Midbrain (tissue), 1 donor: Measurements from ENCODE around the gene C9orf85.
"Not testable (repeated sequence)": the region's sequence is repeated elsewhere in the genome, so short reads cannot be mapped to it uniquely, and the experiment has no call there.

Experiments
- DNase-seq: peaks from one replicate; lab custom pipeline; 2025; lab: John Stamatoyannopoulos, UW

The C9orf85 gene, protein sequence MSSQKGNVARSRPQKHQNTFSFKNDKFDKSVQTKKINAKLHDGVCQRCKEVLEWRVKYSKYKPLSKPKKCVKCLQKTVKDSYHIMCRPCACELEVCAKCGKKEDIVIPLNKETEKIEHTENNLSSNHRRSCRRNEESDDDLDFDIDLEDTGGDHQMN

DNA sequence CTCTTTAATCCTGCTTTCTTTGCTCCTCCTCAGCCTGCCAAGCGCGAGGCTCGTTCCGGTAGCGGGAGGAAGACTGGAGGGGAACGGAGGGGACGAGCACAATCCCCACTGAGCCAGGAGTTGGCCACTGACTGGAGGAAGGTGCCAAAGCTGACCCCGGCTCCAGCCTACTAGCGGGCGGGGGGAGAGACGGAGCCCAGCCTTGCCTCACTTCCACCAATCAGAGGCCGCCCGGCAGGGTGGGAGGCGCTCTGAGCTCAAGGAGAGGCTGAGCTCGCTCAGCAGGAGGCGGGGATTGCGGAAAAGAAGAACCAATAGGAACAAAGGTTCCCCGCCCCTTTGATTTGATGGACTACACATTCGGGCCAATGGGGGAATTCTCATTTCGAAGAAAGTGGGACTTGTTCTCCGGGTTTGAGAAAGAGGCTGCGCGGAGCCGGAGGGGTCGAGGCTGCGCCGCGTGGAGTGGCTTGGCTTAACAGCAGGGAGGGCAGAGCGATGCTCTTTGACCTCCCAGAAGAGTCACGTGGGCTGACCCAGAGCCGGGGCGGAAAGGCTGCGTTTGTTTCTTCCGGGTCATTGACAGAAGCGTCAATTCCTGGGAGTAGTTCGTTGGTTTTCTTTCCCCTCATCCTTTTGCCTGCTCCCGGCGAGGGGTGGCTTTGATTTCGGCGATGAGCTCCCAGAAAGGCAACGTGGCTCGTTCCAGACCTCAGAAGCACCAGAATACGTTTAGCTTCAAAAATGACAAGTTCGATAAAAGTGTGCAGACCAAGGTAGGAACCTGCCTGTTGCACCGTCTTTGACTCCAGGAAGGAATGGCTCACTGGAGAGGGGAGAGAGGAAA lies at the start of gene C9orf85, which contains the start of gene ABHD17B:
TSS of gene C9orf85 (plus strand) at position 579 of the 847 bp plus-strand sequence. CDS start at position 675, 96 bp downstream.
TSS of gene ABHD17B (minus strand) at position 133 of the 847 bp plus-strand sequence. CDS start 36,113 bp downstream, outside the sequence.
- DNase-seq, result peak; percentile 100

DNA sequence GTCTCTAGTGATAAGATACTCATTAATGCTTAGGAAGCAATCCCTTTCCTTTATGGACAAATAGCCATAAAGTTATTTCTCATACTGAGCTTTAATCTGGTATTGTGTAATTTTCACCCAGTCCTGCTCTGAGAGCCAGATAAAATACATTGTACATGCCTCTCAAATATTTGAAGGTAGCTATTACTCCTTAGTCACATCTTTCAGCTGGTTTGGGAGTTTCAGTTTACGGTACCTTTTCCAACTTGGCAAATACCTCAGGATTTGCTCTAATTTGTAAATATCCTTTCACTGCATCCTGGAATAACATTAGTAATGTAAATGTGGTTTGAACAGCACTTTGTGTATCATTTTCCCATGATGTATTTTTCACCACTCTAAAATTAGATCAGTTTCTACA lies 47.8 kb upstream of the C9orf85 start:
- no peak for DNase-seq

DNA sequence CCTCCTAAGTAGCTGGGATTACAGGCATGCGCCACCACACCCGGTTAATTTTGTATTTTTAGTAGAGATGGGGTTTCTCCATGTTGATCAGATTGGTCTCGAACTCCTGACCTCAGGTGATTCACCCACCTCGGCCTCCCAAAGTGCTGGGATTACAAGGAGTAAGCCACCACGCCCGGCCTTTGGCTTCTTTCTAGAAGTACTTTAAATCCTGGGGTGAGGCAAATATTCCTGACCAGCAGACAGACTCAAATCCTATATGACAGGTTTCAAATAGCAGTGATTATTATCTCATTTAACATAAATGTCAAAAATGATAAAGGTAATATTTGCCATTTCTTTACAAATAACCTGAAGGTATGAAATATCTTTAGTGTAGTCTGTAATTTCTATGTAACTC lies 36.1 kb upstream of the C9orf85 start:
- DNase-seq, result no peak

DNA sequence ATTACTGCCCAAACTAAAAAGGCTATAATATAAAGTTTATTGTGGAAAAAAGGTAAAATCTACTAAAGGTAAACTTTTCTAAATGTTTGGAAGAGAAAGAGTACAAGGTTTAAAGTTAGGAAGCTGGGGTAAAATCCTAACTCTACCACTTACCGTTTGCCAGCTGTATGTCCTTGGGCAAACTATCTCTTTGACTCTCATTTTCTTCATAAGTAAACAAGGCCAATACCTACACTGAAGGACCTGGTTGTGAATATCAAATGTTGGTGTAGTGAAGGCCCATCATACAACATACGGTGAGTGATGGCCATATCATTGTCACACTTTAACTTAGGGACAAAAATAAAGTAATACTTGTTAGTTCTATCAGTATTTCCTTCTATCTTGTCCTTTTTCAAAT lies 35.3 kb upstream of the C9orf85 start:
- no peak for DNase-seq

DNA sequence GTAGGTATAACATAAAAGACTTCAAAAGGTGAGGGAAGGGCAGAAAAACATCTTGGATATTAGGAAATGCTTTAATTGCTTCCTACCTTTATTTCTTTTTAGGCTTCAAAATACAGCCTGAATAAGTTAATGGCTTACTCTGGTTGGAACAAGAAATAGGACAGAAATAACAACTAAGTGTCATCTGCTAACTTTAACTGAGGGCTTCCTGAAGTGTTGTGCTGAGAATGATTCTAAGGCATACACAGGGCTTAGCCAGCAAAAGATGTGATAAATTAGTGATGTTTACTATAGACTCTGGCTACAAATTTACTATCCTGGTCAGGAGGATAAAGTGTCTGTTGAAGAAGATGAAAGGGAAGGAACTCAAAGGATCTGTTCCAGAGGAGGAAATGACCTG lies 34.6 kb upstream of the C9orf85 start:
- no peak for DNase-seq

DNA sequence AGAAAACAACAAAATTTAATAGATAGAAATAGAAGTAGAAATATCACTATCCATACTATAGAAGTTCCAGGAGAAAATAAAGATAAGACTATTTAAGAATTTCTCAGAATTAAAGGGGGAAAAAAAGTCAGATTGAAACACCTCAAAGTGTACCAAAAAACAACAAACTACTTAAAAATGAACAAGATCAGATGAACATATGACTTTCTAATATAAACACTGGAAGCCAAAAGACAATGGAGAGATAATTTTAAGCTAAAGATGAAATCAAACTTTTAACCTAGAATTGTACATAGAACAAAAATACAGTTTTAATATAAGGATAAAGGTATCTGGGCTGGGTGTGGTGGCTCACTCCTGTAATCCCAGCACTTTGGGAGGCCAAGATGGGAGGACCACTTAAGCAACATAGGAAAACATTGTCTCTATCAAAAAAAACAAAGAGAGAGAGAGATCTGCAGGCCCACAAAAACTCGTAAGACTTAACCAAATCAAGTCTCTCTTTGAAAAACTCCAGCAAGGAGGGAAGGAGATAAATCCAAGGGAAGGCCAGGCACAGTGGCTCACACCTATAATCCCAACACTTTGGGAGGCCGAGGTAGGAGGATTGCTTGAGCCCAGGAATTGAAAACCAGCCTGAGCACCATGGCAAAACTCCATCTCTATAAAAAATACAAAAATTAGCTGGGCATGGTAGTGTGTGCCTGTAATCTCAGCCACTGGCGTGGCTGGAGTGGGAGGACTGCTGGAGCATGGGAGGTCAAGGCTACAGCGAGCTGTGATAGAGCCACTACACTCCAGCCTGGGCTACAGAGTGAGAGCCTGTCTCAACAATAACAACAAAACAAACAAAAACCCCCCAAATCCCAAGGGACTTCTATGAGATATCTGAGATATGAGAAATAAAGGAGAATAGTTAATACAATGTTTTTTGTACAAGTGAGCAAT lies 32.8 kb upstream of the C9orf85 start:
- DNase-seq, result no peak

DNA sequence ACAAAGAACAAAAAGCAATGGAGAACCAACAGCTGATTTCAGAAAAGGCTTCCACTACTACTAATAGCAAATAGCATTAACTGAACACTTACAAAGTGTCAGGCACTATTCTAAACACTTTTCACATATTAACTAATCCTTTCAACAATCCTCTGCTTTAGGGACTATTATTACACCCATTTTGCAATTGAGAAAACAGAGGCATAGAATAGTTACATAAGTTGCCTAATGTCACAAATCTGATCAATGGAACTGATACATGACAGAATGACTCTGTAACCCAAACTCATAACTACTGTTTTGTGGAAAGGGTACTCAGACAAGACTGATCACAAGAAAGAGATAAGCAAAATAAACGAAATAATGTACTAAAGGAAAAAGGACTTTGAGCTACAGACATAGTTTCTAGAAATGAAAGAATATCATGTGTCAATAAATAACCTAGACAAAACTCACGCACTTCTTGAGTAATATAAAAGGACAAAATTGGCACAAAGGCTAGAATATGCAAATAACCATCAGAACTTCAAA lies 31.7 kb upstream of the C9orf85 start:
- no peak for DNase-seq

DNA sequence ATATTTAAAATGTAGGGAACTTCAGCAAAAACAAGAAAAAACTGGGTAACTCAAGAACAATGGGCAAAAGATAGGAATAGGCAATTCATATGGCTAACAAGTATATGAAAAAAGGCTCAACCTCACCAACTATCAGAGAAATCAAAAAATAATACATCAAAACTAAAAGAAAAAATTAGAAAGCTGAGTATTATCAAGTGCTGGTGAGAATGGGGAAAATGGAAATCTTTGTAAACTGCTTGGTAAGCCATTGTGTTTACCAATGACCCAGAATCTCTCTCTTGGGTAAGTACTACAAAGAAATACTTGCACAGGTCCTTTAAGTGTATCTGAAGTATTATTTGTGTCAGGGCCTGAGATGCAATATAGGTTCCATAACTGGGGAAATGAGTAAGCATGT lies 27.4 kb upstream of the C9orf85 start:
- no peak for DNase-seq

DNA sequence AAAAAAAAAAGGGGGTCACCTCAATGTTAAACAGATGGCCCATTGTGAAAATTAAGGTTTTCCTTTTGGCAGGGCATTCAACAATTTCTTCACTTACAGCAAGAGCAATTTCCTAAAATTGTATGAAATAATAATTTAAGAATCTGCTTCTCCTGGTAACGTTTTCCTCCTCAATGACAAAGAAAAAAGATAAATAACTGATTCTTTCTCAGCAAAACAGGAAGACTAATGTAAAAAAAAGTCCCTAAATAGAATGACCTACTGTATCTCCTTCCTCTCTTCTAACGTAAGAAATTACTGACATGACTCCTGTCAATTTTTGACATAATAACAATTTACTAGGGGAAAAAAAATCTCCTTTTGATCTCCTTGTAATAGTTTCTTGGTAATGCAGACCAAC lies 26.0 kb upstream of the C9orf85 start:
- DNase-seq, result no peak

DNA sequence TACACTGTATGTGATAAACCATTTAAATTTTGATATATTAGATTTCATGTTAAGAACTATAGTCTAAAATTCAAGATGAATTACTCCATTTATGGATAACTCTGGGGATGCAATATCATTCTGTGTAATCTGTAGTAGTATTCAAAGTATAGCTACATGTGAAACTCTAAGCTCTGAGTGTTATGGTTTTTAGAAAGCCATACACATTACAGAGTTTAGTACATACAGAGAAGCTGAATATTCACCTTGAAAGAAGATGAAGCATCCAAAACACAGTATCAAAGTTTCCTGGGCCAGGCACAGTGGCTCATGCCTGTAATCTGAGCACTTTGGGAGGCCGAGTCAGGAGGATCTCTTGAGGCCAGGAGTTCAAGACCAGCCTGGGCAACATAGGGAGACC lies 25.4 kb upstream of the C9orf85 start:
- DNase-seq, result no peak

DNA sequence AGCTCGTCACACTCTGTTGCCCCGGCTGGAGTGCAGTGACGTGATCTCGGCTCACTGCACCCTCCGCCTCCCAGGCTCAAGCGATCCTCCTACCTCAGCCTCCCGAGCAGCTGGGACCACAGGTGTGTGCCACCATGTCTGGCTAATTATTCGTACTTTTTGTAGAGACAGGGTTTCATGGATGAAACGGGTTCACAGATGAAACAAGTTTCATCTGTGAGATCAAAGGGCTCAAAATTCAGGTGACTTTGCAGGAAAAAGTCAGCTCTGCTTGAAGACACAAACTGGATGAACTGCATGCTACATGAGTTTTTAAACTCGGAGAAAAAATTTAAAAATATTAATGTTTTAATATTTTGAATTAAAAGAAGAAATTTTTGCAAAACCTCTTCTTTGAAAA lies 24.9 kb upstream of the C9orf85 start:
- DNase-seq, result no peak

DNA sequence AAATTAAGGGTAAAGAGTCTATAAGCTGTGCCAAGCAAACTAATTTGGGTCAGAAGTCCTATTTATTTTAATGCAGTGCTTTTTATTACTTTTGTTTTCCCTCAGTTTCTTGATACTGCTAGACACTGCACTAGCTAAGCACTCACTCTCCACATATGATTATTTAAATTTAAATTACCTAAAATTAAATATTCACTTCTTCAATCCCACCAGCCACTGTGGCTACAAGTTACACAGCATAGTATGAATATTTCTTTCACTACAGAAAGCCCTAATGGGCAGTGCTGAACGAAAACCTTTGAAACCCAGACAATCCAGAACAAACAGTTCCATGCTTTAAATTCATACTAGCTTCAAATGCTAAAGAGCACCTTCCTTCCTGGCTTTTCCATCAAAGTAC lies 24.1 kb upstream of the C9orf85 start:
- no peak for DNase-seq

DNA sequence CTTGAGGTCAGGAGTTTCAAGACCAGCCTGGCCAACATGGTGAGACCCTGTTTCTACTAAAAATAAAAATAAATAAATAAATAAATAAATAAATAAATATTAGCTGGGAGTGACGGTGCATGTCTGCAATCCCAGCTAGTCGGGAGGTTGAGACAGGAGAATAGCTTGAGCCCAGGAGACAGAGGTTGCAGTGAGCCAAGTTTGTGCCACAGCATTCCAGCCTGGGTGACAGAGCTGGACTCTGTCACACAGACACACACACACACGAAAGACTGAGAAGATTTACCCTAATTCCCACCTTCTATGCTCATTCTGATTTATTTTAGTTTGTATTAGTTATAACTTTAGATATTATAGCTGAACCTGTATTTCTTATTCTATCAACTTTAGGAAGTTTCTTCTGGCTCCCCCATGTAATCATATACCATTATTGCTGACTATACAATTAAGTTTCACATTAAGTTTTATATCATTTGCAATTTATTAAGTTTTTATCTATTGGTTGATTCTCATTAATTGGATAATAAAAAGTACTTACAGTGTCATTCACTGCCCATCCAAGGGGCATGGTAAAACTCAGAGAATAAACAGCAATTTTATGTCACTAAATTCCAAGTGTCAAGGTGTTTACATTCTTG lies 21.3 kb upstream of the C9orf85 start:
- DNase-seq, result no peak

DNA sequence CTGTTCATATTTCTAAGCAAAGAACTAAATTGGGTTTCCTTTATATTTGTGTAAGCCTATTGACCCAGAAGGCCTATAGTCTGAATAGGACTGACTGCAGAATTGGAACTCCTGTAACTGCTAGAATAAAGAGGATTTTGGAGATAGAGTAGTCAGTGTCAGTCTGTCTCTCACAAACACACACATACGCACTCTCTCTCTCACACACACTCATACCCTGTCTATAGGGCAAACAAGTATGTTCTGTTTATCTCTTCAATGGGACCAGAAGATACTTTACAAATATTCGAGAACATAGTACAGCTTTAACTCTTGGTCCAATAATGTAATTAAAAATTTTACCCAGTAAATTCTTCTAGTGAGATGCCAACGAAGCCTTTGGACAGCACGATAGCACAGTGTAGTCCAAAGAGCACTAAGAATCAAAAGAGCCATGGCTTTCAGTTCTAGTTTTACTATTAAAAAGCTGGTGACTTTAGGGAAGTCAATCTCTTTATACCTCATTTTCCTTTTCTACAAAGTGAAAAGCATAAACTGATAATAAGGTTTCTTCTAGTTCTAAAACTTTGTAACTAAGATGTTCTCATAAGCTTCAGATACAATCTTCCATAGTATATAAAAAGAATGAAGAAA lies 19.8 kb upstream of the C9orf85 start:
- DNase-seq, result no peak

DNA sequence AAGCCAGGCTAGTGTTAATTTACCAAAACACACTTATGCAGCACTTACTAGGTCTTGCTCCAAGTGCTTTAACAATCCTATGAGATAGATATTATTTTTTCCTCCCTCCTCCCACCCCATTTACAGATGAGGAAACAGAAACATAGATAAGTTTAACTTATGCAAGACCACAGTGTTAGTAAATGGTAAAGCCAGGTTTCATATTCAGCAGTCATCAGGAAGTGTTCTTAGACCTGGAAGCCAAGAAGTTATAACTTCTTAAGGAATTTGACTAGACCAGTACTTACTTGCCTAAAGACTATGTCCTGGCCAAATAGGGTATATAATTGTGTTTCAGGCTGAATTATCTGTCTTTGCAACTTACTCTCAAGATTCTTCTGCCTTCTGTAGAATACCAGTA lies 16.3 kb upstream of the C9orf85 start:
- no peak for DNase-seq

DNA sequence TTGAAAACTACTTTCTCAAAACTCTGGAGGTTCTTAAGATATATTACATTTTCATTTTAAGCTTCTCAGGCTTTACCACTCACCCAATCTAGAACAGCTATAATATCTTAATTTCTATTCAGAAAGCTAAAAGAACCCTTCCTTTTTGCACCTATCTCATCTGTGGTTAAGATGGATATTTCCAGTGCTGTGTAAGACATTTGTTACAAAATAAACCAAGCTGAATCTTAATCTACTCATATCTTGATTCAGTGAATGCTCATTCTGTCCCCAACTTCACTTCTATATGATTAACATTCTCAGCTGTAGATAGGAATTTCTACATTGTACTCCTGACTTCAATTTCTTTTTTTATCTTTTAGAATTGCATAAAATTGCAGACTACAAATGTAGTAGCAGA lies 15.5 kb upstream of the C9orf85 start:
- no peak for DNase-seq

DNA sequence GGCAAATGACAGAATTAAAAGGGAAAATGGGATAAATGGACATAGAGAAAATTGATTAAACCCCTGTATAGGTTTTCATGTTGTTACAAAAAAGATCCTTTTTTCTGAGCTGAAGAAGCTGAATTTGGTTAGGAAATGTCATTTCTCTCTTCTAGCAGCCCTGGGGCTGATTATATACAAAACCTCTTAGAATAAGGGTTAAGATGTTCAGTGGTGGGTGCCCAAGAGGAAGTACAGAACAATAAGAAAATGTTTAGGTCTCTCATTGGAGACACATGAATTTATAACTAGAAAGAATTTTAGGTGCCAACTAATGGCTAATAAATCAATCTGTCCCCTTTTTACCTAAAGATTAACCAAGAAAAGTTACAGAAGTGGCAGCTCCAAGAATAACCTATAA lies 14.7 kb upstream of the C9orf85 start:
- no peak for DNase-seq

DNA sequence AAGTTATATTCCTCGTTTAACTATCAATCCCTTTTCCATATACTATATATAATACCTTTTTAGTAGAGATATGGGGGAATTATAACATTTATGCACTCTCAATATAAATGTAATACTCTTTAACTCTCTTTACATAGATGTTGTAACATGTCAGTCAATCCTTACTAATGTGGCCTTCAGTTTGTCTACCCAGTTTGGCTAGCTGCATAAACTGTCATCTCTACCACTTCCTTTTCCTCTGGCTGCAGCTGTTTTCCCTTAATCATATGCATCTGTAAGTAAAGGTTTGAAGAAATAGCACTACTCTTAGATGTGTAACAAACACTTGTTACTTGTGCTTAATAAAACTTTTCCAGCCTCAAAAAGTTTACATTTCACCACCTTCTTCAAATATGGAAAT lies 13.9 kb upstream of the C9orf85 start:
- DNase-seq, result no peak

DNA sequence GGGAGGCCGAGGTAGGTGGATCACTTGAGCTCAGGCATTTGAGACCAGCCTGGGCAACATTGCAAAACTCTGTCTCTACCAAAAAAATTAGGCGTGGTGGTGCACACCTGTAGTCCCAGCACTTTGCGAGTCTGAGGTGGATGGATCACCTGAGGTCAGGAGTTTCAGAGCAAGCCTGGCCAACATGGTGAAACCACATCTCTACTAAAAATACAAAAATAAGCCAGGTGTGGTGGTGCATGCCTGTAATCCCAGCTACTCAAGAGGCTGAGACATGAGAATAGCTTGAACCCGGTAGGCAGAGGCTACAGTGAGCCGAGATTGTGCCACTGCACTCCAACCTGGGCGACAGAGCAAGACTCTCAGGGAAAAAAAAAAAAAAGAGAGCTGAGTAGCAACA lies 12.7 kb upstream of the C9orf85 start:
- not testable (repeated sequence) for DNase-seq

DNA sequence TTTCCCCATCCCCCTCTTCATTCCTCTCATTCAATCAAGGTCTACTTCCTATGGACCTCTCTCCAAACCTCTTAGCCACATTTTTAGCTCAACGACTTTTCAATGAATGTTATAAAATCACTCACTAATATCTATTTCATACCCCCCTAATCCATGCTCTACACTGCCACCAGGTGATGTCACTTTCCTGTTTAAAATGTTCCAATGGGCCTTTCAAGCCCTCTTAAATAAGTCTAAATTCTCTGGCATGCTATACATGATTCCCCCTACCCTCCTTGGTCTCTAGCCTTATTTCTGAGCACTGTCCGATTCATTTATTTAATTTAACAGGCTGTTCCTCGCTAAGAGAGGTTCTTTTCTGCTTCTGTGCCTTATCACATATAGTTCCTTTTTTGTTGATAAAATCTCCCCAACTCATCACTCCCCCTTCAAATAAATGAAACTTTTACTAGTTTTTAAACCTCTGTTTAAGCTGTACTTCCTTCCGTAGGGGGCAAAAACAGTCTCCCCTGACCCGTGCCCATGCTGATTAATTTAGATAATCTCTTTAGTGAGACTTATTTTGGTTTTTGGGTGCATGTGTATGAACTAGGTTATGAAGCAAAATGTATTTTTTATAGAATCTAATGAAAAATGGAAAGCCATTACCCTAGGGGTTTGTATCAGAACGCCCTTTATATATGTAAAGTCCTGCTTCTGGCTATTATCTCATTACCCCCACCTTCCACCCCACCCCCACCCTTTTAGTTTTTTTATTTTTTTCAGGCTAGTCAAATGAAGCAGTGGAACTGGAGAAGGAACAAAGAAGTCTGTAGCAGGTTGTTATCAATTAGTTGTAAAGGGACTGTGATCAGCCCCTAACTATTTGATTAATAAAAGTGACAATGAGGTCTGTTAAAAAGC lies 9.5 kb upstream of the C9orf85 start:
- no peak for DNase-seq
